Tibial nerve (tissue), 3 donors: ENCODE data around the gene POMT2.

Experiments
- CTCF ChIP-seq, 5 experiments: fragments of 200-600 bp in 3 of 5; fragments of 450-650 bp in 2 of 5; sonication (generic) in 3 of 5; IDR thresholded peaks; one replicate each; pipeline ENCODE4 v1.5.1; 2016 to 2019; ENCODE audit warnings: antibody characterized with exemption in 5 of 5, mild to moderate bottlenecking in 3 of 5, moderate library complexity in 2 of 5
- POLR2A ChIP-seq, 2 donors: fragments of 450-650 bp; IDR thresholded peaks; one replicate each; pipeline ENCODE4 v1.6.1; 2017; ENCODE audit warnings: antibody characterized with exemption in 2 of 2, mild to moderate bottlenecking in 2 of 2, moderate library complexity in 2 of 2

GRCh38 chr14:77306416-77306815 lies 14.3 kb downstream of the POMT2 start:
- TF ChIP-seq CTCF (IDR thresholded peaks at IDR 0.05) (no peak), POLR2A (IDR thresholded peaks at IDR 0.05) (no peak)
